ENCODE data around the gene DOCK3.
"Not testable (repeated sequence)": the region's sequence is repeated elsewhere in the genome, so short reads cannot be mapped to it uniquely, and the experiment has no call there.

Gene DOCK3

GRCh38 chr3:50986726-50987125 lies 312.0 kb downstream of the DOCK3 start:
- DNase-seq: no peak

GRCh38 chr3:50994537-50994936 lies 319.8 kb downstream of the DOCK3 start:
- no peak for DNase-seq

GRCh38 chr3:50995085-50995824 lies 320.5 kb downstream of the DOCK3 start:
- no peak for DNase-seq

GRCh38 chr3:51002495-51002894 lies 327.8 kb downstream of the DOCK3 start:
- DNase-seq: no peak

- DNase-seq: no peak
Measured at GRCh38 chr3:51004235-51004634, 329.5 kb downstream of the DOCK3 start.

- DNase-seq: no peak
Measured at GRCh38 chr3:51024121-51024520, 349.4 kb downstream of the DOCK3 start.

- no peak for DNase-seq
Measured at GRCh38 chr3:51024765-51025632, 350.3 kb downstream of the DOCK3 start.

- no peak for DNase-seq
Measured at GRCh38 chr3:51031666-51032065, 356.9 kb downstream of the DOCK3 start.

- no peak for DNase-seq
Measured at GRCh38 chr3:51035630-51036029, 360.9 kb downstream of the DOCK3 start.

- DNase-seq: no peak
Measured at GRCh38 chr3:51044982-51045381, 370.3 kb downstream of the DOCK3 start.

GRCh38 chr3:51052562-51052961 lies 377.8 kb downstream of the DOCK3 start:
- no peak for DNase-seq

GRCh38 chr3:51057121-51057520 lies 382.4 kb downstream of the DOCK3 start:
- DNase-seq: no peak

GRCh38 chr3:51063053-51063452 lies 388.3 kb downstream of the DOCK3 start:
- DNase-seq: no peak

GRCh38 chr3:51075221-51075775 lies 400.6 kb downstream of the DOCK3 start:
- no peak for DNase-seq

- no peak for DNase-seq
Measured at GRCh38 chr3:51082363-51082762, 407.6 kb downstream of the DOCK3 start.

- no peak for DNase-seq
Measured at GRCh38 chr3:51083490-51083889, 408.8 kb downstream of the DOCK3 start.

GRCh38 chr3:51092141-51092540 lies 417.4 kb downstream of the DOCK3 start:
- not testable (repeated sequence) for DNase-seq

- not testable (repeated sequence) for DNase-seq
Measured at GRCh38 chr3:51094838-51095237, 420.1 kb downstream of the DOCK3 start.

GRCh38 chr3:51099794-51100535 lies 425.2 kb downstream of the DOCK3 start:
- DNase-seq: peak in 1 of 14 donors; percentile 15

GRCh38 chr3:51100536-51100851 lies 425.8 kb downstream of the DOCK3 start:
- DNase-seq: no peak

- no peak for DNase-seq
Measured at GRCh38 chr3:51102396-51102795, 427.7 kb downstream of the DOCK3 start.

- no peak for DNase-seq
Measured at GRCh38 chr3:51106242-51106876, 431.6 kb downstream of the DOCK3 start.

Data from C1 segment of cervical spinal cord (tissue), 14 donors.